ENCODE data around the gene KLHDC3.
A peak's percentile ranks its signal among the peaks of the same experiment; 100 is the strongest.
"Not testable (repeated sequence)": the region's sequence is repeated elsewhere in the genome, so short reads cannot be mapped to it uniquely, and the experiment has no call there.

Gene KLHDC3

GRCh38 chr6:42988486-42989020, 25.5 kb upstream of the KLHDC3 start:
- peak; percentile 30 for DNase-seq (ENCODE audit: low spot score)

- DNase-seq (ENCODE audit: low spot score), result no peak
These were observed 24.1 kb upstream of the KLHDC3 start for GRCh38 chr6:42989923-42990322.

GRCh38 chr6:42993445-42993844, 20.6 kb upstream of the KLHDC3 start:
- DNase-seq (ENCODE audit: low spot score), result peak; percentile 38

- no peak for DNase-seq (ENCODE audit: low spot score)
These were observed 17.5 kb upstream of the KLHDC3 start for GRCh38 chr6:42996513-42996912.

- DNase-seq (ENCODE audit: low spot score), result not testable (repeated sequence)
These were observed 15.8 kb upstream of the KLHDC3 start for GRCh38 chr6:42998205-42998604.

- no peak for DNase-seq (ENCODE audit: low spot score)
These were observed 12.2 kb upstream of the KLHDC3 start for GRCh38 chr6:43001843-43002242.

- no peak for DNase-seq (ENCODE audit: low spot score)
These were observed 8.2 kb upstream of the KLHDC3 start for GRCh38 chr6:43005844-43006243.

GRCh38 chr6:43006251-43006650, 7.8 kb upstream of the KLHDC3 start:
- no peak for DNase-seq (ENCODE audit: low spot score)

- no peak for DNase-seq (ENCODE audit: low spot score)
These were observed 6.9 kb upstream of the KLHDC3 start for GRCh38 chr6:43007126-43007525.

- peak; percentile 41 for DNase-seq (ENCODE audit: low spot score)
These were observed 4.9 kb upstream of the KLHDC3 start for GRCh38 chr6:43009124-43009523.

GRCh38 chr6:43011207-43011606, 2.8 kb upstream of the KLHDC3 start:
- DNase-seq (ENCODE audit: low spot score), result no peak

GRCh38 chr6:43012364-43012763, 1.7 kb upstream of the KLHDC3 start:
- DNase-seq (ENCODE audit: low spot score), result no peak

GRCh38 chr6:43013097-43013842, 779 bp upstream of the KLHDC3 start:
- DNase-seq (ENCODE audit: low spot score), result peak; percentile 24

- DNase-seq (ENCODE audit: low spot score), result peak; percentile 52
These were observed 423 bp downstream of the KLHDC3 start for GRCh38 chr6:43014434-43014909.

- no peak for DNase-seq (ENCODE audit: low spot score)
These were observed 2.3 kb downstream of the KLHDC3 start for GRCh38 chr6:43016176-43016942.

- DNase-seq (ENCODE audit: low spot score), result no peak
These were observed 2.9 kb downstream of the KLHDC3 start for GRCh38 chr6:43016943-43017334.

GRCh38 chr6:43019152-43019551, 5.1 kb downstream of the KLHDC3 start:
- no peak for DNase-seq (ENCODE audit: low spot score)

- DNase-seq (ENCODE audit: low spot score), result no peak
These were observed 6.1 kb downstream of the KLHDC3 start for GRCh38 chr6:43020052-43020705.

GRCh38 chr6:43020847-43021246, 6.8 kb downstream of the KLHDC3 start:
- no peak for DNase-seq (ENCODE audit: low spot score)

- peak; percentile 89 for DNase-seq (ENCODE audit: low spot score)
These were observed 7.4 kb downstream of the KLHDC3 start, which contains the start of gene RRP36 for GRCh38 chr6:43021270-43022047. TSS of gene RRP36 (plus strand) at chr6:43021623. CDS start at chr6:43021655, 32 bp downstream.

GRCh38 chr6:43024436-43024835, 10.4 kb downstream of the KLHDC3 start:
- DNase-seq (ENCODE audit: low spot score), result no peak

- DNase-seq (ENCODE audit: low spot score), result no peak
These were observed 12.3 kb downstream of the KLHDC3 start for GRCh38 chr6:43026365-43026764.
